Trophoblast cell (in vitro differentiated cells and primary cell): ENCODE data around the gene SPTLC2.

Experiments used
- DNase-seq, 2 donors: peaks; one replicate each; pipeline ENCODE4 v3.0.0-alpha.2; 2016
- H2AFZ ChIP-seq: 2 replicates; pipeline ENCODE4 v1.6.1; 2013; ENCODE audit warnings: low read length, moderate library complexity, mild to moderate bottlenecking; ENCODE audit not compliant: insufficient read depth, poor library complexity
- H2AK5ac ChIP-seq: 2 replicates; pipeline ENCODE4 v1.6.1; 2013; ENCODE audit warnings: mild to moderate bottlenecking, low read length
- H2BK120ac ChIP-seq: 2 replicates; pipeline ENCODE4 v1.6.1; 2013; ENCODE audit warnings: low read length, mild to moderate bottlenecking, moderate library complexity; ENCODE audit not compliant: insufficient read depth, poor library complexity
- H2BK12ac ChIP-seq: 2 replicates; pipeline ENCODE4 v1.6.1; 2013; ENCODE audit warnings: mild to moderate bottlenecking, low read length, moderate library complexity
- H2BK5ac ChIP-seq: 2 replicates; pipeline ENCODE4 v1.6.1; 2013; ENCODE audit warnings: low read length, low read depth, moderate library complexity, mild to moderate bottlenecking; ENCODE audit not compliant: poor library complexity
- H3K14ac ChIP-seq: 2 replicates; pipeline ENCODE4 v1.6.1; 2013; ENCODE audit warnings: mild to moderate bottlenecking, low read length
- H3K18ac ChIP-seq: 2 replicates; pipeline ENCODE4 v1.6.1; 2013; ENCODE audit warnings: mild to moderate bottlenecking, low read length
- H3K23ac ChIP-seq: 2 replicates; pipeline ENCODE4 v1.6.1; 2013; ENCODE audit warnings: low read length
- H3K27ac ChIP-seq: 2 replicates; pipeline ENCODE4 v1.5.1; 2013; ENCODE audit warnings: low read depth, mild to moderate bottlenecking, inconsistent platforms, low read length, moderate library complexity
- H3K27me3 ChIP-seq: 2 replicates; pipeline ENCODE4 v1.6.1; 2013; ENCODE audit warnings: inconsistent platforms, mild to moderate bottlenecking, low read length, moderate library complexity; ENCODE audit not compliant: insufficient read depth
- H3K36me3 ChIP-seq, 2 experiments: 1 replicate in 1 of 2; 2 replicates in 1 of 2; pipeline ENCODE4 v1.6.1; 2013; ENCODE audit warnings: low read length in 2 of 2, mild to moderate bottlenecking in 2 of 2, moderate library complexity in 1 of 2; ENCODE audit not compliant: insufficient read depth in 2 of 2, control insufficient read depth in 1 of 2
- H3K4ac ChIP-seq: 2 replicates; pipeline ENCODE4 v1.6.1; 2013; ENCODE audit warnings: low read depth, mild to moderate bottlenecking, low read length, moderate library complexity
- H3K4me1 ChIP-seq, 2 experiments: 1 replicate in 1 of 2; 2 replicates in 1 of 2; pipeline ENCODE4 v1.6.1; 2013; ENCODE audit warnings: low read length in 2 of 2, mild to moderate bottlenecking in 2 of 2, moderate library complexity in 1 of 2; ENCODE audit not compliant: insufficient read depth in 2 of 2, control insufficient read depth in 1 of 2
- H3K4me2 ChIP-seq: 2 replicates; pipeline ENCODE4 v1.6.1; 2013; ENCODE audit warnings: inconsistent platforms, mild to moderate bottlenecking, low read length, moderate library complexity
- H3K4me3 ChIP-seq: 2 replicates; pipeline ENCODE4 v1.5.1; 2013; ENCODE audit warnings: mild to moderate bottlenecking, low read depth, low read length, inconsistent platforms
- H3K79me1 ChIP-seq: one replicate; pipeline ENCODE4 v1.6.1; 2013; ENCODE audit warnings: low read length
- H3K79me2 ChIP-seq: 2 replicates; pipeline ENCODE4 v1.6.1; 2013; ENCODE audit warnings: low read length, mild to moderate bottlenecking; ENCODE audit not compliant: control insufficient read depth, insufficient read depth, poor library complexity
- H3K9ac ChIP-seq: 2 replicates; pipeline ENCODE4 v1.6.1; 2013; ENCODE audit warnings: mild to moderate bottlenecking, low read length
- H3K9me3 ChIP-seq: 2 replicates; pipeline ENCODE4 v1.6.1; 2013; ENCODE audit warnings: low read depth, mild to moderate bottlenecking, control low read depth, inconsistent platforms, low read length; ENCODE audit not compliant: insufficient read depth
- H4K12ac ChIP-seq: 2 replicates; pipeline ENCODE4 v1.6.1; 2013; ENCODE audit warnings: low read depth, mild to moderate bottlenecking, low read length, moderate library complexity
- H4K8ac ChIP-seq: 2 replicates; pipeline ENCODE4 v1.6.1; 2013; ENCODE audit warnings: low read depth, mild to moderate bottlenecking, low read length, moderate library complexity
- H4K91ac ChIP-seq: one replicate; pipeline ENCODE4 v1.6.1; 2013; ENCODE audit warnings: low read depth, mild to moderate bottlenecking, low read length, moderate library complexity
- WGBS: extraction: QIAGEN DNeasy Blood & Tissue Kit; methylation state at CpG from one replicate; pipeline ENCODE4 v1.1.7; 2013; ENCODE audit warnings: missing lambda C conversion rate; ENCODE audit not compliant: insufficient read length, insufficient coverage; ENCODE audit errors: extremely low coverage; 5-methylcytosine and 5-hydroxymethylcytosine counted together

The SPTLC2 gene

DNA sequence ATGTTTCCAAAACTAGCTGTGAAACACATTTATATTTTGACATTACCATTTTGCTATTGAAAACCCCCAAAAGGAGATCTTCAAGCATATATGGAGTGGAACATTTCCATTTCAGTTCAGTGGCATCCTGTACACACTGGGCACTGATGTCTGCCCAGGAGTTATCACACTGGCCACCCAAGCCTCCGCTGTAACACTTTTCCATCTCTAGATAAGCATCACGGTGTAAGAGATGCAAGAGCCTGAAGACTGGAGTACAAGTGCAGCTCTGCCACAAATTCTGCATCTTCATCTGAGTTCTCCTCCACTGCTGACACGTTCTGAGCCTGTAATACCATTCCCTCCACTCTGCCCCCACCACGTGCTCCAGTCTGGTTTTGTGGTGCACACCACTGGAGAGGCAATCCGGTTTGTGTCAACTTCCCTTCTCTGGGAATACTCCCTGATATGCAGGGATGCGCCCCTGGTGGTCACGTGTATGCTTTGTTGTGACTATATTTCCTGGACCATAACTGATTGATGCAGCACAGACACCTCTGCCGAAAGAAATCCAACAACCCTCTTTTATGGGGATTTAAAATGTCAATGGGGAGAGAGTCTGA, 12.7 kb downstream of the SPTLC2 start:
- H3K9ac ChIP-seq: no peak overlapping the region
- H4K8ac ChIP-seq: no peak overlapping the region
- no peaks in the 10 kb centered on the region for H3K79me1 ChIP-seq
- H2BK120ac ChIP-seq: no peak overlapping the region
- H3K4me1 ChIP-seq: no peaks in the 10 kb centered on the region
- no peak overlapping the region for H4K91ac ChIP-seq
- no CpG with 5 or more reads among the region's 8 CpGs for WGBS
- no peak overlapping the region for H3K4me3 ChIP-seq
- H3K23ac ChIP-seq: no peak overlapping the region
- DNase-seq: peak in 1 of 2 donors; percentile 40
- H3K27me3 ChIP-seq: no peaks in the 10 kb centered on the region
- H3K4me2 ChIP-seq: no peak overlapping the region
- H3K14ac ChIP-seq: no peak overlapping the region
- no peak overlapping the region for H2AFZ ChIP-seq
- H3K18ac ChIP-seq: no peak overlapping the region
- H2BK5ac ChIP-seq: no peak overlapping the region
- H4K12ac ChIP-seq: no peak overlapping the region
- H3K9me3 ChIP-seq: peaks cover 3% of the 10 kb centered on the region
- H3K79me2 ChIP-seq: no peaks in the 10 kb centered on the region
- H2AK5ac ChIP-seq: no peak overlapping the region
- H3K27ac ChIP-seq: no peak overlapping the region
- no peak overlapping the region for H2BK12ac ChIP-seq
- no peaks in the 10 kb centered on the region for H3K36me3 ChIP-seq
- H3K4ac ChIP-seq: no peak overlapping the region

DNA sequence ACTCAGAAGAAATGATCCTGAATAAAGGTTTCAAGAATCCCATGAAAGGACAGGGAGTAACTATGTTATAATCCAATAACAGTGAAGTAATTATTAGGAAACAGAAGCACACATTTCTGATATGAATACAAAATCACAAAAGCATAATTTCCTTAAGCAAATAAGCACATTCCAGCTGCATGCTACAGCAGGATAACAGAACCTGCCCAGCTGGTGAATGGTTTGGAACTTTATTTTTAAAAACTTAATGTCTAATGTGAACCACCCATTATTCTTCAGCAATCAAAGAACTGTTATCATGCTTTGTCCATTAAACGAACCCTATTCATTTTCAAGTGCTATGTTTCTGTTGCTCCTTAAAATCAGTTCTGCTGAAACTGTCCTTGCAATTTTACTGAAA, 13.4 kb downstream of the SPTLC2 start:
- Histone ChIP-seq H3K18ac (no peak overlapping the region), H3K79me1 (no peaks in the 10 kb centered on the region), H2AK5ac (no peak overlapping the region), H3K27ac (no peak overlapping the region), H2AFZ (no peak overlapping the region), H4K12ac (no peak overlapping the region), H3K27me3 (no peaks in the 10 kb centered on the region), H4K91ac (no peak overlapping the region), H3K4me1 (no peaks in the 10 kb centered on the region), H3K4ac (no peak overlapping the region), H2BK120ac (no peak overlapping the region), H3K4me3 (no peak overlapping the region), H3K9me3 (peaks cover 3% of the 10 kb centered on the region), H3K9ac (no peak overlapping the region), H3K4me2 (no peak overlapping the region), H2BK12ac (no peak overlapping the region), H3K23ac (no peak overlapping the region), H3K14ac (no peak overlapping the region), H2BK5ac (no peak overlapping the region), H3K79me2 (no peaks in the 10 kb centered on the region), H4K8ac (no peak overlapping the region), H3K36me3 (no peaks in the 10 kb centered on the region)
- DNase-seq: no peak
- WGBS: no CpG with 5 or more reads among the region's 1 CpG

DNA sequence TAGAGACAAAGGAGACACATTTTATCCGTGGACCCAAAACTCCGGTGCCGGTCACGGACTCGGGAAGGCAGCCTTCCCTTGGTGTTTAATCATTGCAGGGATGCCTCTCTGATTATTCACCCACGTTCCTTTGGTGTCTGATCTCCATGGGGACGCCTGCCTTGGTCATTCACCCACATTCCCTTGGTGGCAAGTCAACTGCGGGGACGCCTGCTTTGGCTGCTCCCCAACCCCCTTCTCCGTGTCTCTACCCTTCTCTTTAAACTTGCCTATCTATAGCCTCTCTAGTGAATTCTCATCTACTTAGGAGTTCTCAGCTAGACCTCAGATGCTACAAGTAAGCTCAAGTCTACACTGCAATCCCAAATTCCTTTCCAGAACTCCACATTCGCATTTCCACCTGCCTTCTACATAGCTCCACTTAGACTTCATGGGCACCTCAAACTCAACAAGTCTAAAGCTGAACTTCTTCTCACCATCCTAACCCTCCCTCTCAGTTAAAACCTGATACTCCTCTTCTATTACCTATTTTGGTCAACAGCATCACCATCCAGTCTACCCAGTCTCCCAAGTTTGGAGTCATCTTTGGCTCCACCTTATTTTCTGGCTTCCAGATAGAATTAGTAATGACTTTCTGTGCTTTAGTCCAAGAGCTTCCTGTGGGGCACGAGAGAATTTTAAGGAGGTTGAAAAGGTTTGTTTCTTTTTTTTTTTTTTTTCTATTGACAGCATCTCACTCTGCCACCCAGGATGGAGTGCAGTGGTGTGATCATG, 14.4 kb downstream of the SPTLC2 start:
- no CpG with 5 or more reads among the region's 12 CpGs for WGBS
- DNase-seq: no peak
- no peak overlapping the region for H3K4me3 ChIP-seq
- H3K36me3 ChIP-seq: no peaks in the 10 kb centered on the region
- no peak overlapping the region for H2AK5ac ChIP-seq
- H3K4ac ChIP-seq: no peak overlapping the region
- no peak overlapping the region for H2BK12ac ChIP-seq
- no peak overlapping the region for H4K8ac ChIP-seq
- H3K23ac ChIP-seq: no peak overlapping the region
- no peaks in the 10 kb centered on the region for H3K79me2 ChIP-seq
- peaks cover 3% of the 10 kb centered on the region for H3K9me3 ChIP-seq
- H3K4me1 ChIP-seq: no peaks in the 10 kb centered on the region
- H3K14ac ChIP-seq: no peak overlapping the region
- H2BK5ac ChIP-seq: no peak overlapping the region
- H2AFZ ChIP-seq: no peak overlapping the region
- no peak overlapping the region for H3K4me2 ChIP-seq
- no peak overlapping the region for H3K18ac ChIP-seq
- no peak overlapping the region for H3K9ac ChIP-seq
- no peaks in the 10 kb centered on the region for H3K79me1 ChIP-seq
- H4K12ac ChIP-seq: no peak overlapping the region
- H3K27ac ChIP-seq: no peak overlapping the region
- no peak overlapping the region for H4K91ac ChIP-seq
- no peaks in the 10 kb centered on the region for H3K27me3 ChIP-seq
- no peak overlapping the region for H2BK120ac ChIP-seq

DNA sequence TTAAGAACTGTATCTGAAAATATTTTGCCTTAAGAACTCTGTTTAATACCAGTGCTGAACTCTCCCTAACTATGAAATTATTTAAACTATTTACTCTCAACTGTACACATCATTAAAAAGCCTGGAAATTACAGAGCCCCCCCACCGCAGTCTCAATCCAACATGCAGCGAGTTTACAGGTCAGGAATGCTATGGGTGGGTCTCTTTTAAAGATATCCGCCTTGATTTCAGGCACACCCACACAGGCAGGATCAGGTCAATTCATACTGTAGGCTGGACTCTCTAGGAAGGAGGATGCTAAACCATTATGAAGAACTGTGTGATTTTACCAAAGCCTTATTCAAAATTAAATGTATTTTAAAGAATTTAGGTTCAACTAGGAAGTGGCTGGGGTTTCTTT, 16.5 kb downstream of the SPTLC2 start:
- no peak overlapping the region for H4K12ac ChIP-seq
- H2AFZ ChIP-seq: no peak overlapping the region
- no peaks in the 10 kb centered on the region for H3K4me1 ChIP-seq
- no peak overlapping the region for H3K27ac ChIP-seq
- H3K79me1 ChIP-seq: no peaks in the 10 kb centered on the region
- H2BK120ac ChIP-seq: no peak overlapping the region
- H2BK12ac ChIP-seq: no peak overlapping the region
- H3K4ac ChIP-seq: no peak overlapping the region
- no peak overlapping the region for H3K9ac ChIP-seq
- H3K79me2 ChIP-seq: no peaks in the 10 kb centered on the region
- no peaks in the 10 kb centered on the region for H3K27me3 ChIP-seq
- no peak overlapping the region for H3K18ac ChIP-seq
- no peak overlapping the region for H4K91ac ChIP-seq
- H3K9me3 ChIP-seq: peaks cover 3% of the 10 kb centered on the region
- H3K4me3 ChIP-seq: no peak overlapping the region
- no peak overlapping the region for H4K8ac ChIP-seq
- H2AK5ac ChIP-seq: no peak overlapping the region
- H3K36me3 ChIP-seq: peaks cover 2 to 6% of the 10 kb centered on the region in 2 experiments
- H3K14ac ChIP-seq: no peak overlapping the region
- WGBS: no CpG with 5 or more reads among the region's 3 CpGs
- DNase-seq: no peak
- H2BK5ac ChIP-seq: no peak overlapping the region
- no peak overlapping the region for H3K23ac ChIP-seq
- no peak overlapping the region for H3K4me2 ChIP-seq
